LNCaP clone FGC (cell line): ENCODE measurements around the gene GSAP.

Experiments used
- DNase-seq: peaks from one replicate; pipeline ENCODE4 v3.0.0-alpha.2; 2011; ENCODE audit warnings: low read depth
- H3K4me3 ChIP-seq: 2 replicates; pipeline ENCODE4 v1.5.1; 2011; ENCODE audit warnings: mild to moderate bottlenecking, low read depth, low read length, control low read depth
- TF ChIP-seq, protein P1 (sequence below): IDR thresholded peaks from 2 replicates; pipeline ENCODE4 v1.5.1; 2012; ENCODE audit warnings: mild to moderate bottlenecking; ENCODE audit not compliant: control insufficient read depth, insufficient read depth; ENCODE audit errors: extremely low read depth

Gene GSAP

DNA sequence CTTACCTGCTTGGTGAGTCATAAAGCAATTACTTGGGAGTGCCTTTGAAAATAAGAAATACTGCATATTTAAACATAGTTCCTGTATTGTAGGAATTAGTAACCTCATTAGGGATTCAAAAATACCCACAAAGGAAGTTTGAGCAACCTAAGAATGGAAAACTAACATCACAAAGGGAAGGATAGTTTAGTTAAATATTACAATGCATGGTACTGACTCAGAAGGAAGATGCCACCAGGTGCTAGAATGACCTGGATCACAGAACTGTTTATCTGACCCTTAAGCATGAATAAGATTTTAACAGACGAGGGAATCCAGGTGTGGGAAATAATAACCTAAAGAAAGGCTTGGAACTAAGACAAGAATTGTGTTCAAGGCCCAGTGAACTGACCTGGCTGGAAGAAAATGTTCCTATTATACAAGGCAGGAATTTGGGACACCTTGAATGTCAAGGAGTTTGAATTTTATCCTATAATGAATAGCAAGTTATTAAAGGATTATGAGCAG lies 106.4 kb downstream of the GSAP start:
- H3K4me3 ChIP-seq, result no peak overlapping the region
- no peak for DNase-seq
- TF ChIP-seq, protein P1, sequence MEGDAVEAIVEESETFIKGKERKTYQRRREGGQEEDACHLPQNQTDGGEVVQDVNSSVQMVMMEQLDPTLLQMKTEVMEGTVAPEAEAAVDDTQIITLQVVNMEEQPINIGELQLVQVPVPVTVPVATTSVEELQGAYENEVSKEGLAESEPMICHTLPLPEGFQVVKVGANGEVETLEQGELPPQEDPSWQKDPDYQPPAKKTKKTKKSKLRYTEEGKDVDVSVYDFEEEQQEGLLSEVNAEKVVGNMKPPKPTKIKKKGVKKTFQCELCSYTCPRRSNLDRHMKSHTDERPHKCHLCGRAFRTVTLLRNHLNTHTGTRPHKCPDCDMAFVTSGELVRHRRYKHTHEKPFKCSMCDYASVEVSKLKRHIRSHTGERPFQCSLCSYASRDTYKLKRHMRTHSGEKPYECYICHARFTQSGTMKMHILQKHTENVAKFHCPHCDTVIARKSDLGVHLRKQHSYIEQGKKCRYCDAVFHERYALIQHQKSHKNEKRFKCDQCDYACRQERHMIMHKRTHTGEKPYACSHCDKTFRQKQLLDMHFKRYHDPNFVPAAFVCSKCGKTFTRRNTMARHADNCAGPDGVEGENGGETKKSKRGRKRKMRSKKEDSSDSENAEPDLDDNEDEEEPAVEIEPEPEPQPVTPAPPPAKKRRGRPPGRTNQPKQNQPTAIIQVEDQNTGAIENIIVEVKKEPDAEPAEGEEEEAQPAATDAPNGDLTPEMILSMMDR, result no peak

- DNase-seq, result no peak
- no peak overlapping the region for H3K4me3 ChIP-seq
- TF ChIP-seq, protein P1, result no peak
Observed at GRCh38 chr7:77308792-77309191, 107.4 kb downstream of the GSAP start.

GRCh38 chr7:77306231-77307067 lies 109.7 kb downstream of the GSAP start:
- no peak for DNase-seq
- H3K4me3 ChIP-seq, result no peak overlapping the region
- TF ChIP-seq, protein P1, result no peak

DNA sequence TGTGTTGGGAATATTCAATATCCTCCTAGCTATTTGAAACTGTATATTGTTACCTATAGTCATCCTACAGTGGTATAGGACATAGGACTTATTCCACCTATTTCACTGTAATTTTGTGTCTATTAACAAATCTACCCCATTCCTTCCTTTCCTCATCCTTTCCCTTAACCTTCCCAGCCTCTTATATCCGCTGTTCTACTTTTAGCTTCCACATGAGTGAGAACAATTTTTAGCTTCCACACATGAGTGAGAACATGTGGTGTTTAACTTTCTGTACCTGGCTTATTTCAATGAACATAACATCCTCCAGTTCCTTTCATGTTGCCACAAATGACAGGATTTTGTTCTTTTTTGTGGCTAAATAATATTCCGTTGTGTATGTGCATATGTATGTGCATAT lies 120.6 kb downstream of the GSAP start:
- no peak for DNase-seq
- TF ChIP-seq, protein P1, result no peak
- no peak overlapping the region for H3K4me3 ChIP-seq

- H3K4me3 ChIP-seq, result no peak overlapping the region
- TF ChIP-seq, protein P1, result no peak
- DNase-seq, result no peak
Observed at GRCh38 chr7:77293046-77293445, 123.1 kb downstream of the GSAP start.

DNA sequence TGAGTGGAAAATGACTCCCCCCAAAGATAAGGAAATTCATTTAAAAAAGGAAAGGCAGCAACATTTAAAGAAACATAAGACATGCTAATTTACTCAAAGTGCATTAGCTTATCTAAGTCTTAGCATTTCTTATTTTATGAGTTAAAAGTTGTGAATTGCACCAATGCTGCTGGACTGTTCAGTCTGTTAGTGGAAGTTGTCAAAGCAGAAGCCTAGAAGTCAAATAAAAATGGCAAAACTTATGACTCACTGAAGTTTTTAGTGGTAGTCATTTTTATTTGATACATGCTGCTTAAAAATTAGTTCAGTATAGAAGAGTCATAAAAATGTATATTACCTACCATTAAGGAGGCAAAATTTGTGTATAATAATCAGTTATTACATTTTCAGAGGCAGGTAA lies 125.7 kb downstream of the GSAP start:
- DNase-seq, result no peak
- TF ChIP-seq, protein P1, result no peak
- no peak overlapping the region for H3K4me3 ChIP-seq
